Osteoblast (primary cell): Measurements from ENCODE around the gene TRMT10C. TPM values are rescaled to one million over a fixed set of nuclear protein-coding genes. Genes with fewer than 3 reads are reported as not detected.
A peak's percentile ranks its signal among the peaks of the same experiment; 100 is the strongest.
"Not testable (repeated sequence)": the region's sequence is repeated elsewhere in the genome, so short reads cannot be mapped to it uniquely, and the experiment has no call there.

Source experiments
- DNase-seq: peaks from one replicate; pipeline ENCODE4 v3.0.0; 2011; ENCODE audit warnings: low spot score, mixed read lengths; ENCODE audit not compliant: insufficient read length; ENCODE audit errors: missing footprints
- H2AFZ ChIP-seq: 2 replicates; pipeline ENCODE4 v1.6.0; 2011; ENCODE audit warnings: mild to moderate bottlenecking, low read length
- H3K27ac ChIP-seq: 2 replicates; pipeline ENCODE4 v1.5.1; 2011; ENCODE audit warnings: mild to moderate bottlenecking, low read depth, low read length, moderate library complexity
- H3K27me3 ChIP-seq: 2 replicates; pipeline ENCODE4 v1.6.0; 2012; ENCODE audit warnings: mild to moderate bottlenecking, control low read depth, inconsistent platforms, low read length, moderate library complexity; ENCODE audit not compliant: insufficient read depth
- H3K36me3 ChIP-seq: 2 replicates; pipeline ENCODE4 v1.5.1; 2011; ENCODE audit warnings: mild to moderate bottlenecking, low read length, control low read depth, moderate library complexity; ENCODE audit not compliant: insufficient read depth
- H3K4me1 ChIP-seq: 2 replicates; pipeline ENCODE4 v1.5.1; 2011; ENCODE audit warnings: mild to moderate bottlenecking, low read length, control low read depth, moderate library complexity; ENCODE audit not compliant: insufficient read depth
- H3K4me2 ChIP-seq: 2 replicates; pipeline ENCODE4 v1.6.0; 2011; ENCODE audit warnings: mild to moderate bottlenecking, low read length; ENCODE audit not compliant: insufficient read depth
- H3K4me3 ChIP-seq: fragments of 200-600 bp; sonication (generic); 3 replicates; pipeline ENCODE4 v1.5.1; 2012; ENCODE audit warnings: mild to moderate bottlenecking, low read length, inconsistent platforms; ENCODE audit not compliant: insufficient read depth
- H3K79me2 ChIP-seq: 2 replicates; pipeline ENCODE4 v1.6.0; 2012; ENCODE audit warnings: mild to moderate bottlenecking, low read length, control low read depth, inconsistent platforms; ENCODE audit not compliant: insufficient read depth
- H3K9me3 ChIP-seq: 2 replicates; pipeline ENCODE4 v1.5.1; 2011; ENCODE audit warnings: low read depth, low read length, control low read depth
- H4K20me1 ChIP-seq: 2 replicates; pipeline ENCODE4 v1.6.0; 2012; ENCODE audit warnings: mild to moderate bottlenecking, low read length, control low read depth; ENCODE audit not compliant: insufficient read depth
- small RNA-seq: library from RNA; depleted of rRNA; stranded (forward); fragments of <200 nt; gene quantifications from one replicate; pipeline ENCODE3, GENCODE V24; 2012
- total RNA-seq: library from RNA; depleted of rRNA; stranded (reverse); fragments of >200 nt; gene quantifications from 2 replicates; pipeline ENCODE4 v1.2.3, GENCODE V29; 2012
- TF ChIP-seq, protein P1 (sequence below): IDR thresholded peaks from 2 replicates; pipeline ENCODE4 v1.5.1; 2011; ENCODE audit warnings: mild to moderate bottlenecking, low read depth, low read length, moderate library complexity; ENCODE audit errors: extremely low read depth

TRMT10C gene
- total RNA-seq, 1 donor = 25.0 TPM

DNA sequence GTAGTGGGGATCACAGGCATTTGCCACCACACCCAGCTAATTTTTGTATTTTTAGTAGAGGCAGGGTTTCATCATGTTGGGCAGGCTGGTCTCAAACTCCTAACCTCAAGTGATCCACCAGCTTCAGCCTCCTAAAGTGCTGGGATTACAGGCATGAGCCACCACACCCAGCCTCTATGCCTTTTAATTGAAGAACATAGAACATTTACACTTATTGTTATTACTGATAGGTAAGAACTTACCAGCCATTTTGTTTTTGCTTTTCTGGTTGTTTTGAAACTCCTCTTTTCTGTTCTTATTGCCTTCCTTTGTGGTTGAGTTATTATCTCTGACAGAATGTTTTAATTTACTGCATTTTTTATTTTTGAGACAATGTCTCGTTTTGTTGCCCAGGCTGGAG is 41.5 kb downstream of the TRMT10C start:
- TF ChIP-seq, protein P1, sequence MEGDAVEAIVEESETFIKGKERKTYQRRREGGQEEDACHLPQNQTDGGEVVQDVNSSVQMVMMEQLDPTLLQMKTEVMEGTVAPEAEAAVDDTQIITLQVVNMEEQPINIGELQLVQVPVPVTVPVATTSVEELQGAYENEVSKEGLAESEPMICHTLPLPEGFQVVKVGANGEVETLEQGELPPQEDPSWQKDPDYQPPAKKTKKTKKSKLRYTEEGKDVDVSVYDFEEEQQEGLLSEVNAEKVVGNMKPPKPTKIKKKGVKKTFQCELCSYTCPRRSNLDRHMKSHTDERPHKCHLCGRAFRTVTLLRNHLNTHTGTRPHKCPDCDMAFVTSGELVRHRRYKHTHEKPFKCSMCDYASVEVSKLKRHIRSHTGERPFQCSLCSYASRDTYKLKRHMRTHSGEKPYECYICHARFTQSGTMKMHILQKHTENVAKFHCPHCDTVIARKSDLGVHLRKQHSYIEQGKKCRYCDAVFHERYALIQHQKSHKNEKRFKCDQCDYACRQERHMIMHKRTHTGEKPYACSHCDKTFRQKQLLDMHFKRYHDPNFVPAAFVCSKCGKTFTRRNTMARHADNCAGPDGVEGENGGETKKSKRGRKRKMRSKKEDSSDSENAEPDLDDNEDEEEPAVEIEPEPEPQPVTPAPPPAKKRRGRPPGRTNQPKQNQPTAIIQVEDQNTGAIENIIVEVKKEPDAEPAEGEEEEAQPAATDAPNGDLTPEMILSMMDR = no peak
- Histone ChIP-seq H3K4me1 (no peaks in the 10 kb centered on the region), H4K20me1 (no peaks in the 10 kb centered on the region), H3K4me3 (no peak overlapping the region), H3K36me3 (peaks cover 5% of the 10 kb centered on the region), H3K9me3 (no peaks in the 10 kb centered on the region), H3K27me3 (no peaks in the 10 kb centered on the region), H3K79me2 (no peaks in the 10 kb centered on the region), H2AFZ (no peak overlapping the region), H3K27ac (no peak overlapping the region), H3K4me2 (no peak overlapping the region)
- peak; percentile 5 for DNase-seq

DNA sequence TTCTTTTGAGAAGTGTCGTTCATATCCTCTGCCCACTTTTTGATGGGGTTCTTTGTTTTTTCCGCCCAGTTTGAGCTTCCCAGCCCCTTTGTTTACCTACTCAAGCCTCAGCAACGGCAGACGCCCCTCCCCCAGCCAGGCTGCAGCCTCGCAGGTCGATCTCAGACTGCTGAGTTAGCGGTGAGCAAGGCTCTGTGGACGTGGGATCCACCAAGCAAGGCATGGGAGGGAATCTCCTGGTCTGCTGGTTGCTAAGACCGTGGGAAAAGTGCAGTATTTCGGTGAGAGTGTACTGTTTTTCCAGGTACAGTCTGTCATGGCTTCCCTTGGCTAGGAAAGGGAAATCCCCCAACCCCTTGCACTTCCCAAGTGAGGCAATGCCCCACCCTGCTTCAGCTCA is 43.7 kb downstream of the TRMT10C start:
- H3K36me3 ChIP-seq, H3K9me3 ChIP-seq, H3K27me3 ChIP-seq, H3K4me1 ChIP-seq, DNase-seq, H2AFZ ChIP-seq, H3K4me2 ChIP-seq, H3K4me3 ChIP-seq, H4K20me1 ChIP-seq, H3K27ac ChIP-seq, H3K79me2 ChIP-seq: not testable (repeated sequence)

DNA sequence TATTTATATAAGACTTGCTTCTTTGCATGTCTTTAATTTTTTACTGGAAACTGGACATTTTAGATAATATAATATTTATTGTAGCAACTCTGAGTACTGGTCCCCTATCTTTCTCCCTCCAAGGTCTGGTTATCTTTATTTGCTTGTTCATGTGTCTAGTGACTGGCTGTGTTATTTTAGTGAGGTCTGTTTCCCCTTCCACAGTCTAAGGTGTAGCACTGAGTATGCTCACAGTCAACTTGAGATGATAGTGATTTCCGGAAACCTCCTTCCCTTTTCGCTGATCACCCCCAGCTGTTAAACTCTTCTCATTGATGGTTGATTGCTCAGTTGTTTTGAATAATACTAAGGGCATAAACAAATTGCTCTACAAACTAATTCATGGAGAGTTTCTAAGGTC is 49.4 kb downstream of the TRMT10C start:
- H3K36me3 ChIP-seq = no peaks in the 10 kb centered on the region
- TF ChIP-seq, protein P1 = no peak
- no peaks in the 10 kb centered on the region for H3K27me3 ChIP-seq
- H3K79me2 ChIP-seq = no peaks in the 10 kb centered on the region
- H4K20me1 ChIP-seq = no peaks in the 10 kb centered on the region
- H3K4me3 ChIP-seq = no peak overlapping the region
- no peak for DNase-seq
- H2AFZ ChIP-seq = no peak overlapping the region
- H3K4me2 ChIP-seq = no peak overlapping the region
- no peaks in the 10 kb centered on the region for H3K4me1 ChIP-seq
- no peaks in the 10 kb centered on the region for H3K9me3 ChIP-seq
- H3K27ac ChIP-seq = no peak overlapping the region

DNA sequence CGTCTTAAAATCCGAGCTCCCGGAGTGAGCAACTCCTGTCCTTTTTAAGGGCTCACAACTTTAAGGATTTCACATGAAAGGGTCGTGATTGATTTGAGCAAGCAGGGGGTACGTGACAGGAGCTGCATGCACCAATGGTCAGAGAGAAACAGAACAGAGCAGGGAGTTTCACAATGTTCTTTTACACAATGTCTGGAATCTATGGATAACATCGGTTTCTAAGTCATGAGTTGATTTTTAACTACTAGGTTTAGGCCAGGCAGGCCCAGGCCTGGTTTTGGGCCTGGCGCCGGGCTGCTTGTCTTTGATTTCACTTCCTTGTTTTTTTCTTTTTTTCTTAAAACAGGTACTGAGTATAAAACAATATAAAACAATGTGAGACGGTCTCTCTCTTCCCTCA is 51.3 kb downstream of the TRMT10C start:
- H3K4me2 ChIP-seq, H3K36me3 ChIP-seq, H3K4me1 ChIP-seq, H3K27ac ChIP-seq, H3K27me3 ChIP-seq, DNase-seq, H4K20me1 ChIP-seq, H3K9me3 ChIP-seq, H3K4me3 ChIP-seq, H2AFZ ChIP-seq, H3K79me2 ChIP-seq: not testable (repeated sequence)

- Histone ChIP-seq H3K9me3 (no peaks in the 10 kb centered on the region), H3K27me3 (no peaks in the 10 kb centered on the region), H3K79me2 (no peaks in the 10 kb centered on the region), H3K4me1 (no peaks in the 10 kb centered on the region), H2AFZ (no peak overlapping the region), H3K4me2 (no peak overlapping the region), H3K4me3 (no peak overlapping the region), H3K36me3 (no peaks in the 10 kb centered on the region), H4K20me1 (no peaks in the 10 kb centered on the region), H3K27ac (no peak overlapping the region)
- TF ChIP-seq, protein P1 = no peak
- no peak for DNase-seq
These were observed 53.9 kb downstream of the TRMT10C start for GRCh38 chr3:101615525-101615924.

Small RNAs within 50 kb of the gene (small RNA-seq; reads per million reads assigned to genes)
- gene RNU6-1256P = not detected

Other genes starting within 250 kb of the TRMT10C start
- 0.29 and 0.36 TPM in 2 replicates for gene IMPG2, start 241.3 kb upstream of the TRMT10C start, total RNA-seq
- gene SENP7, start 48.7 kb upstream of the TRMT10C start, total RNA-seq = 11.2 and 11.8 TPM in 2 replicates
- 92.6 and 93.4 TPM in 2 replicates for gene PCNP, start 12.3 kb downstream of the TRMT10C start, total RNA-seq
- 22.8 and 23.3 TPM in 2 replicates for gene ZBTB11, start 115.3 kb downstream of the TRMT10C start, total RNA-seq
- gene RPL24, start 124.8 kb downstream of the TRMT10C start, total RNA-seq = 1,105 and 1,475 TPM in 2 replicates
- gene CEP97, start 162.7 kb downstream of the TRMT10C start, total RNA-seq = 10.6 and 10.9 TPM in 2 replicates
- gene NXPE3, start 217.3 kb downstream of the TRMT10C start, total RNA-seq = 8.3 and 11.2 TPM in 2 replicates